Lower lobe of right lung (tissue), 2 donors: ENCODE results near the gene KIAA0513. TPM values are rescaled to one million over a fixed set of nuclear protein-coding genes. Genes with fewer than 3 reads are reported as not detected.

Source experiments
- ATAC-seq, 2 donors: fragments of 200-7000 bp; cut with Tn5 transposase; one replicate each; pipeline ENCODE4 v1.9.1; 2020 to 2022; ENCODE audit warnings: mild to moderate bottlenecking in 2 of 2, moderate library complexity in 2 of 2
- DNase-seq: peaks from one replicate; pipeline ENCODE4 v3.0.0-alpha.2; 2020
- H3K27ac ChIP-seq: fragments of 200-600 bp; one replicate; pipeline ENCODE4 v1.8.0; 2022
- H3K27me3 ChIP-seq: fragments of 200-600 bp; one replicate; pipeline ENCODE4 v1.8.0; 2022; ENCODE audit warnings: low read depth
- H3K36me3 ChIP-seq: fragments of 200-600 bp; one replicate; pipeline ENCODE4 v1.8.0; 2022; ENCODE audit warnings: mild to moderate bottlenecking
- H3K4me1 ChIP-seq: fragments of 200-600 bp; one replicate; pipeline ENCODE4 v1.8.0; 2022
- H3K4me3 ChIP-seq: fragments of 200-600 bp; one replicate; pipeline ENCODE4 v1.8.0; 2022; ENCODE audit warnings: mild to moderate bottlenecking
- H3K9me3 ChIP-seq: fragments of 200-600 bp; one replicate; pipeline ENCODE4 v1.8.0; 2022
- CTCF ChIP-seq: fragments of 200-600 bp; IDR thresholded peaks from one replicate; pipeline ENCODE4 v1.8.0; 2022; ENCODE audit warnings: antibody characterized with exemption, mild to moderate bottlenecking
- intact Hi-C: fragments of 100-400 bp; cut with DNase I; formaldehyde crosslinking; loops from one replicate; pipeline ENCODE4 v1.11.0; 2022
- total RNA-seq: library from RNA; stranded (reverse); fragmentation: NEBNext Ultra II Directional; extraction: Animal tissue kit (Norgen Biotek cat#: 25700); gene quantifications from one replicate; pipeline ENCODE4 v1.2.1, GENCODE V29; 2021
- donor health status: DM: no; HTN: yes; CAD: no; lungs with severe emphysema.

KIAA0513 gene
- total RNA-seq, 1 donor from 2014 or later = 31.1 TPM

- intact Hi-C loops = no loop called here
- Histone ChIP-seq H3K9me3 (no peaks in the 10 kb centered on the region), H3K4me1 (peaks cover 24% of the 10 kb centered on the region), H3K27me3 (no peaks in the 10 kb centered on the region), H3K36me3 (no peaks in the 10 kb centered on the region), H3K27ac (peak overlapping the region; percentile 76), H3K4me3 (no peak overlapping the region)
- peak; percentile 61 for DNase-seq
- no peak for TF ChIP-seq CTCF
- ATAC-seq = peak; percentile 73
These were observed 96.5 kb downstream of the KIAA0513 start for GRCh38 chr16:85123891-85124635.

- TF ChIP-seq CTCF = no peak
- ATAC-seq = peak in 1 of 2 donors; percentile 28
- Histone ChIP-seq H3K36me3 (no peaks in the 10 kb centered on the region), H3K4me1 (peaks cover 27% of the 10 kb centered on the region), H3K27me3 (no peaks in the 10 kb centered on the region), H3K27ac (peak overlapping the region; percentile 76), H3K4me3 (no peak overlapping the region), H3K9me3 (no peaks in the 10 kb centered on the region)
- no peak for DNase-seq
- intact Hi-C loops = no loop called here
These were observed 97.2 kb downstream of the KIAA0513 start for GRCh38 chr16:85124636-85125346.

GRCh38 chr16:85125570-85126393 is 98.2 kb downstream of the KIAA0513 start:
- intact Hi-C loops = no loop called here
- ATAC-seq = no peak
- Histone ChIP-seq H3K9me3 (no peaks in the 10 kb centered on the region), H3K36me3 (no peaks in the 10 kb centered on the region), H3K4me3 (no peak overlapping the region), H3K27ac (no peak overlapping the region), H3K27me3 (no peaks in the 10 kb centered on the region), H3K4me1 (peaks cover 35% of the 10 kb centered on the region)
- DNase-seq = no peak
- TF ChIP-seq CTCF = no peak

- no peaks in the 10 kb centered on the region for H3K9me3 ChIP-seq
- no peaks in the 10 kb centered on the region for H3K27me3 ChIP-seq
- DNase-seq (no peak), ATAC-seq (no peak)
- no peak for TF ChIP-seq CTCF
- peaks cover 40% of the 10 kb centered on the region for H3K4me1 ChIP-seq
- intact Hi-C loops = no loop called here
- no peaks in the 10 kb centered on the region for H3K36me3 ChIP-seq
- no peak overlapping the region for H3K27ac ChIP-seq
- H3K4me3 ChIP-seq = no peak overlapping the region
These were observed 98.8 kb downstream of the KIAA0513 start for GRCh38 chr16:85126394-85126704.

GRCh38 chr16:85126705-85127378 is 99.2 kb downstream of the KIAA0513 start:
- H3K36me3 ChIP-seq = no peaks in the 10 kb centered on the region
- no peak for TF ChIP-seq CTCF
- DNase-seq (no peak), ATAC-seq (peak in 1 of 2 donors; percentile 40)
- intact Hi-C loops = no loop called here
- H3K9me3 ChIP-seq = no peaks in the 10 kb centered on the region
- H3K27ac ChIP-seq = no peak overlapping the region
- no peaks in the 10 kb centered on the region for H3K27me3 ChIP-seq
- H3K4me3 ChIP-seq = no peak overlapping the region
- peaks cover 40% of the 10 kb centered on the region for H3K4me1 ChIP-seq
